NCI-H187 (cell line): ENCODE results near the gene MOB3A.
A peak's percentile ranks its signal among the peaks of the same experiment; 100 is the strongest.
"Not testable (repeated sequence)": the region's sequence is repeated elsewhere in the genome, so short reads cannot be mapped to it uniquely, and the experiment has no call there.

Source experiments
- DNase-seq, 2 experiments: peaks; one replicate each; lab custom pipeline; 2025; lab: John Stamatoyannopoulos, UW

Gene MOB3A

GRCh38 chr19:2034253-2034652 is 61.9 kb downstream of the MOB3A start:
- not testable (repeated sequence) for DNase-seq

DNA sequence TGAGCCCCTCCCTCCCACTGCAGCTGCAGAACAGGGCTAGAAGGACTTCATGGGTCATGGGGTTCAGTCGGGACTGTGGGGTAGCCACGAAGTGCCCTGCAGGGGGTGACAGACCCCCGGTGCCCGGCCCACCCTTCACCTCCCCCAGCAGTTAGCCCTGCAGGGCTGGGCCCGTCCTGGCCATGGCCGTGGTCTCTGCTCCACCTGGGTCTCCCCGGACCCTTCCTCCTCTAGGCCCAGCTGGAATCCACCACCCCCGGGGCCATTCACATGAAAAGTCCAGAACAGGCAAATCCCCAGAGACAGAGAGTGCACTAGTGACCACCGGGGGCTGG is 62.3 kb downstream of the MOB3A start:
- no peak for DNase-seq

DNA sequence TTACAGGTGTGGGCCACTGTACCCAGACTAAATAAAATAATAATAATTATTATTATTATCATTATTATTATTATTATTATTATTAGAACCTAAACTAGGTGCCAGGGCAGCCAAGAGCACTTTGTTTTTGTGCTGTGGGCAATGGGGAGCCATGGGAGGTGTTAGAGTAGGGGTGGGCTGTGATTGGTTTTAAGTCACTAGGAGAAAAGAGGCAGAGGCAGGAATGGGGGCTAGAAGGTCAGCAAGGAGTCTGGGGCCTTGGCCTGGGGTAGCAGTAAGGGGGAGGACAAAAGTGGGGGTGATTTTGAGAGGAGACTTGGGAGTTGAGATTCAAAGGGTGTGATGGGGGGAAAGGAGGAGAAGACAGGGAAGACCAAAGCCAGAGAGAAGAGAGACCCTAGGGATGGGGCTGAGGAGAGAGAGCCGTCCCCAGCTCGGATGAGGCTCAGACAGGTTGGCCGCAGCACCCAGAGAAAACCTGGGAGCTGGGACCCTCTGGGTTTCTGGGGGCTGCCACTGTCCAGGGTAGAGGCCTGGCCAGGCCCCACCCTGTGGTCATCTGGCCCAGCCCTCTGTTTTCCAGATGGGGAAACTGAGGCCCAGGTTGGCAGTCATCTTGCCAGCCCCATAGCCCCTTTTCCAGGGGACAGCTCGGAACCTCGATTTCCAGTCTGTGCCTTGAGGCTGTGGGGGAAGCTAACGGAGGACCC is 62.9 kb downstream of the MOB3A start:
- no peak for DNase-seq

GRCh38 chr19:2032296-2032941 is 63.7 kb downstream of the MOB3A start:
- DNase-seq = peak; percentile 60 to 82

DNA sequence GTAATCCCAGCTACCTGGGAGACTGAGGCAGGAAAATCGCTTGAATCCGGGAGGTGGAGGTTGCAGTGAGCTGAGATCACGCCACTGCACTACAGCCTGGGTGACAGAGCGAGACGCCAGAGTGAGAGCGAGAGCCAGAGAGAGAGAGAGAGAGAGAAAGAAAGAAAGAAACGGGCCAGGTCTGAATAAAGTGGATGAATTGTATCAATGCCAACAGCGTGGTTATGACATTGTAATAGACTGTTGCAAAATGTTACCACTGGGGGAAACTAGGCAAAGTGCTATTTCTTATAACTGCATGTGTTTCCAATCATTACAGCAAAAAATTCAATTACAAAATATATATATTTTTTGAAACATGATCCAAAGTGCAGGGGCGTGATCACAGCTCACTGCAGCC is 68.8 kb downstream of the MOB3A start:
- DNase-seq = no peak

- DNase-seq = no peak
Measured at GRCh38 chr19:2026770-2027169, 69.4 kb downstream of the MOB3A start.

DNA sequence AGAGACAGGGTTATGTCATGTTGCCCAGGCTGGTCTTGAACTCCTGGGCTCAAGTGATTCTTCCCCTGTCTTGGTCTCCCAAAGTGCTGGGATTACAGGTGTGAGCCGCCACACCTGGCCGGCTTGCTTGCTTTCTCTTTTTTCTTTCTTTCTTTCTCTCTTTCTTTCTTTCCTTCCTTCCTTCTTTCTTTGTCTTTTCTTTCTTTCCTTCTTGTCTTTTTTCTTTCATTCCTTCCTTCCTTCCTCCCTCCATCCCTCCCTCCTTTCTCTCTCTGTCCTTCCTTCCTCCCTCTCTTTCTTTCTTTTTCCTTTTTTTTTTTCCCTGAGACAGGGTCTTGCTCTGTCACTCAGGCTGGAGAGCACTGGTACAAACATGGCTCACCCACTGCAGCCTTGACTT is 73.8 kb downstream of the MOB3A start:
- no peak for DNase-seq

- DNase-seq = no peak
Measured at GRCh38 chr19:2021453-2022140, 74.5 kb downstream of the MOB3A start.
